Liver (tissue), 9 donors: ENCODE measurements around the gene MS4A6E. TPM values are rescaled to one million over a fixed set of nuclear protein-coding genes. Genes with fewer than 3 reads are reported as not detected.
A peak's percentile ranks its signal among the peaks of the same experiment; 100 is the strongest.

Source experiments
- DNase-seq: peaks from one replicate; pipeline ENCODE4 v3.0.0-alpha.2; 2017; ENCODE audit warnings: low spot score
- H3K27ac ChIP-seq, 2 donors: one replicate each; pipeline ENCODE4 v1.7.0; 2013; ENCODE audit warnings: inconsistent platforms in 2 of 2, low read length in 2 of 2, control low read depth in 1 of 2, low read depth in 1 of 2, mild to moderate bottlenecking in 1 of 2
- H3K27me3 ChIP-seq, 4 donors: one replicate each; pipeline versions ENCODE4 v1.6.1 to v1.7.0; 2013; ENCODE audit warnings: low read length in 3 of 4, inconsistent platforms in 1 of 4, mild to moderate bottlenecking in 1 of 4, moderate library complexity in 1 of 4; ENCODE audit not compliant: control insufficient read depth in 4 of 4, insufficient read depth in 4 of 4
- H3K36me3 ChIP-seq, 4 donors: one replicate each; pipeline versions ENCODE4 v1.6.1 to v1.7.0; 2013; ENCODE audit warnings: low read length in 3 of 4, mild to moderate bottlenecking in 3 of 4, low read depth in 1 of 4, moderate library complexity in 1 of 4; ENCODE audit not compliant: control insufficient read depth in 4 of 4, insufficient read depth in 3 of 4
- H3K4me1 ChIP-seq, 4 donors: one replicate each; pipeline versions ENCODE4 v1.6.1 to v1.7.0; 2013; ENCODE audit warnings: low read length in 3 of 4, mild to moderate bottlenecking in 3 of 4, moderate library complexity in 1 of 4; ENCODE audit not compliant: control insufficient read depth in 4 of 4, insufficient read depth in 4 of 4
- H3K4me3 ChIP-seq, 3 donors: one replicate each; pipeline versions ENCODE4 v1.6.1 to v1.7.0; 2013; ENCODE audit warnings: low read length in 3 of 3, control low read depth in 1 of 3, low read depth in 1 of 3, mild to moderate bottlenecking in 1 of 3
- H3K9ac ChIP-seq, 2 donors: one replicate each; pipeline ENCODE4 v1.7.0; 2013; ENCODE audit warnings: low read length in 2 of 2, mild to moderate bottlenecking in 2 of 2, moderate library complexity in 2 of 2, control low read depth in 1 of 2, low read depth in 1 of 2
- H3K9me3 ChIP-seq, 4 donors: one replicate each; pipeline versions ENCODE4 v1.6.1 to v1.7.0; 2013; ENCODE audit warnings: low read length in 3 of 4; ENCODE audit not compliant: control insufficient read depth in 4 of 4
- ATF3 ChIP-seq: IDR thresholded peaks from 2 replicates; pipeline ENCODE4 v1.6.1; 2016; ENCODE audit warnings: antibody characterized with exemption
- CTCF ChIP-seq: fragments of 150-350 bp; IDR thresholded peaks from 2 replicates; pipeline ENCODE4 v1.5.1; 2017; ENCODE audit warnings: improper control_type of control experiment, low read depth, low read length; ENCODE audit not compliant: missing input control
- EGR1 ChIP-seq, 2 donors: IDR thresholded peaks; 2 replicates each; pipeline ENCODE4 v1.6.1; 2016 to 2018; ENCODE audit warnings: antibody characterized with exemption in 2 of 2, low read depth in 2 of 2
- FOXA2 ChIP-seq: IDR thresholded peaks from 2 replicates; pipeline ENCODE4 v1.6.1; 2016; ENCODE audit warnings: antibody characterized with exemption
- GABPA ChIP-seq, 2 donors: IDR thresholded peaks in 1 of 2; conservative IDR thresholded peaks in 1 of 2; 2 replicates each; pipeline ENCODE4 v1.6.1; 2016; ENCODE audit warnings: antibody characterized with exemption in 2 of 2, mild to moderate bottlenecking in 1 of 2, moderate library complexity in 1 of 2
- HNF4A ChIP-seq, 2 donors: conservative IDR thresholded peaks; 2 replicates each; pipeline ENCODE4 v1.6.1; 2016; ENCODE audit warnings: antibody characterized with exemption in 2 of 2, mild to moderate bottlenecking in 2 of 2
- HNF4G ChIP-seq: IDR thresholded peaks from 2 replicates; pipeline ENCODE4 v1.6.1; 2016; ENCODE audit warnings: antibody characterized with exemption
- JUND ChIP-seq, 2 donors: IDR thresholded peaks; 2 replicates each; pipeline ENCODE4 v1.6.1; 2016; ENCODE audit warnings: antibody characterized with exemption in 2 of 2
- NR2F2 ChIP-seq: IDR thresholded peaks from 2 replicates; pipeline ENCODE4 v1.6.1; 2016; ENCODE audit warnings: antibody characterized with exemption
- RAD21 ChIP-seq, 2 donors: IDR thresholded peaks; 2 replicates each; pipeline ENCODE4 v1.6.1; 2016; ENCODE audit warnings: antibody characterized with exemption in 2 of 2, mild to moderate bottlenecking in 2 of 2
- REST ChIP-seq: IDR thresholded peaks from 2 replicates; pipeline ENCODE4 v1.6.1; 2016; ENCODE audit warnings: antibody characterized with exemption, mild to moderate bottlenecking
- RXRA ChIP-seq, 2 donors: IDR thresholded peaks; 2 replicates each; pipeline ENCODE4 v1.6.1; 2017 to 2018; ENCODE audit warnings: antibody characterized with exemption in 2 of 2, mild to moderate bottlenecking in 1 of 2
- SP1 ChIP-seq: IDR thresholded peaks from 2 replicates; pipeline ENCODE4 v1.6.1; 2018; ENCODE audit warnings: antibody characterized with exemption, mild to moderate bottlenecking
- TAF1 ChIP-seq: conservative IDR thresholded peaks from 2 replicates; pipeline ENCODE4 v1.6.1; 2016; ENCODE audit warnings: antibody characterized with exemption, mild to moderate bottlenecking
- YY1 ChIP-seq: IDR thresholded peaks from 2 replicates; pipeline ENCODE4 v1.6.1; 2016; ENCODE audit warnings: antibody characterized with exemption, mild to moderate bottlenecking
- WGBS: extraction: QIAGEN DNeasy Blood & Tissue Kit; methylation state at CpG from one replicate; pipeline ENCODE4 v1.1.7; 2013; 5-methylcytosine and 5-hydroxymethylcytosine counted together
- polyA plus RNA-seq, 2 donors: library from polyadenylated mRNA; stranded (reverse) in 1 of 2; unstranded in 1 of 2; fragments of 200-250 nt in 1 of 2; fragments of >200 nt in 1 of 2; fragmentation: Nextera tagmentation in 1 of 2; extraction: Ambion mirVana in 1 of 2; gene quantifications; one replicate each; pipeline versions ENCODE4 v1.2.1 to v1.2.3, GENCODE V29; 2013 to 2015
- total RNA-seq, 2 donors: library from RNA; depleted of rRNA; stranded (reverse); fragments of >200 nt; gene quantifications; one replicate each; pipeline ENCODE4 v1.2.3, GENCODE V29; 2014
- donor health status: healthy.
- donor health status: healthy.
- donor health status: healthy.
- donor health status: healthy.
- donor health status: healthy.

Gene MS4A6E
- total and polyA plus RNA-seq, 4 donors, result 0.22 to 0.75 TPM; not detected in 2

DNA sequence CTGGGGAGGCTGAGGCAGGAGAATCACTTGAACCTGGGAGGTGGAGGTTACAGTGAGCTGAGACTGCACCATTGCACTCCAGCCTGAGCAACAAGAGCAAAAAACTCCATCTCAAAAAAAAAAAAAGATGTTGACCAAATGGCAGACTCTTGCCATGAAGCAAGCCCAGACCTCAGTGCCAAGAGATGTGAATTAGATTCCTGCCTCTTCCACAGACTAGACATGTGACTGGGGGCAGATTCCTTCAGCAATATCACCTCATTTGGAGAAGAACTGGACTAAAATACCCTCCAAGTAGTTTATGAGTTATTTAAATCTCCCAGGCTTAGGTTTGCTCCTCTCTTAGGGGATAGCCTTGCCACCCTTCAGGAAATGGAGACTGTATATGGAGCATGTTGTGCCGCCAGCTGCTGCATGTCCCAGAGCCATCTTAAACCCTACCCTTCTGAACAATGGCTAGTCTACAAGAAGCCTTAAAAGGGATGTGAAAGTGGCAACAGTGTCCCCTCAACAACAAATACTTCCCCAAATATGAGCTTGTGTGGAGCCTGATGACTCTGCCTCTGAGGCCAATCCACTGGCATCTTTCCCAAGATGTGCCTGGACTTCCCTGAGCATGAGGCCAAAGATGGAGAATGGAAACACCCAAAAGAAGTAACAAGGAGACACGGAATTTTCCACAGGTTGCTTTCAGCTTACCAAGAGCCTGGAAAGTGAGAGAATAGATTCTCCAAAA, 50.5 kb downstream of the MS4A6E start:
- Histone ChIP-seq H3K36me3 (no peaks in the 10 kb centered on the region), H3K27me3 (peaks cover 0 to 3% (median 0%) of the 10 kb centered on the region in 4 donors), H3K9ac (no peak overlapping the region), H3K4me3 (no peak overlapping the region), H3K9me3 (no peaks in the 10 kb centered on the region), H3K4me1 (no peaks in the 10 kb centered on the region), H3K27ac (peak overlapping the region in 1 of 2 donors; percentile 50)
- no peak for DNase-seq
- TF ChIP-seq NR2F2, result no peak
- peak; percentile 50 for TF ChIP-seq YY1
- WGBS, result 75% methylated on average over 2 of the region's 2 CpGs

DNA sequence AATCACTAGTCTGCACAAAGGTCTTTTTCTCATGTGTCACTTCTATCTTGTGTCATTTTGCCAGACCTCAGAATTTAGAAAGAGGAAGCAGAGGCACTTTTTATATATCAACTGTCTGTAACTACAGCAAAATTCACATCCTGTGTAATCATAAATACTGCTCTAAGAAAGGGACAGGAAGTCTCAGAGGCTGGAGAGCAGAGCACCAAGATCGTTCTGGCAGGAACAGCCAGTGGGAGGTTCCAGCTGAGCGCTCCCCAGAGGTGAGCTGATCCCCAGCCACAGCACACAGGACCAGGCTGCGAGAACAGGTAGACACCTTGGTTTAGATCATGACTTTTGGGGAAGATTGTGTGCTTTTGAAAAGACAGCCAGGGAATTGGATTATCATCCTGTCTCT, 51.3 kb downstream of the MS4A6E start, which contains the start of gene MS4A7:
MS4A7 (plus strand) TSS at position 179 of the 400 bp plus-strand sequence. CDS start 4,610 bp downstream, outside the sequence.
- peak; percentile 35 for DNase-seq
- Histone ChIP-seq H3K4me1 (no peaks in the 10 kb centered on the region), H3K27ac (peak within 1 kb of the TSS; percentile 3 to 50), H3K9ac (no peak within 1 kb of the TSS), H3K4me3 (no peak within 1 kb of the TSS), H3K36me3 (no peaks in the 10 kb centered on the region), H3K9me3 (no peaks in the 10 kb centered on the region), H3K27me3 (peaks cover 0 to 3% (median 0%) of the 10 kb centered on the region in 4 donors)
- WGBS, result 41% methylated on average over 3 of the region's 3 CpGs
- peak; percentile 43 for TF ChIP-seq TAF1
- no peak for TF ChIP-seq SP1

- no peaks in the 10 kb centered on the region for H3K4me1 ChIP-seq
- H3K4me3 ChIP-seq, result no peak overlapping the region
- TF ChIP-seq ATF3 (no peak), FOXA2 (no peak), JUND (IDR thresholded peaks at IDR 0.05) (no peak), YY1 (no peak), HNF4G (no peak), RXRA (IDR thresholded peaks at IDR 0.05) (no peak), EGR1 (IDR thresholded peaks at IDR 0.05; ENCODE audit: low read depth in 2 of 2) (no peak), TAF1 (no peak), HNF4A (conservative IDR thresholded peaks at IDR 0.05) (no peak), SP1 (no peak), NR2F2 (no peak)
- no peaks in the 10 kb centered on the region for H3K27me3 ChIP-seq
- no peak overlapping the region for H3K27ac ChIP-seq
- 37% methylated on average over 5 of the region's 5 CpGs for WGBS
- H3K9ac ChIP-seq, result no peak overlapping the region
- no peaks in the 10 kb centered on the region for H3K36me3 ChIP-seq
- DNase-seq, result no peak
- no peaks in the 10 kb centered on the region for H3K9me3 ChIP-seq
These were observed 62.3 kb downstream of the MS4A6E start for GRCh38 chr11:60389279-60389910.

- Histone ChIP-seq H3K9me3 (no peaks in the 10 kb centered on the region), H3K27ac (no peak overlapping the region), H3K27me3 (no peaks in the 10 kb centered on the region), H3K4me3 (no peak overlapping the region), H3K9ac (no peak overlapping the region), H3K4me1 (no peaks in the 10 kb centered on the region), H3K36me3 (no peaks in the 10 kb centered on the region)
- no peak for DNase-seq
- TF ChIP-seq REST (no peak), CTCF (no peak), GABPA (IDR thresholded peaks at IDR 0.05 in 1 of 2, conservative IDR thresholded peaks at IDR 0.05 in 1 of 2) (no peak), FOXA2 (no peak), RAD21 (IDR thresholded peaks at IDR 0.05) (no peak)
These were observed 63.4 kb downstream of the MS4A6E start for GRCh38 chr11:60390419-60390818.
